SK-N-SH (cell line): ENCODE measurements around the gene DPF1. TPM values are rescaled to one million over a fixed set of nuclear protein-coding genes. Genes with fewer than 3 reads are reported as not detected.

Experiments
- CTCF ChIA-PET: fragments of 300-600, 350-600 bp; formaldehyde crosslinking; extraction: SDS; loops from one replicate; lab custom pipeline; 2021; lab: Yijun Ruan, JAX
- POLR2A ChIA-PET: fragments of 350-600 bp; sonication (Branson Sonifier 250); formaldehyde crosslinking; extraction: SDS; loops from one replicate; lab custom pipeline; 2020; ENCODE audit warnings: antibody characterized with exemption, inconsistent platforms; lab: Yijun Ruan, JAX
- DNase-seq: peaks from one replicate; pipeline ENCODE4 v3.0.0; 2012
- H2AFZ ChIP-seq: fragments of 200-600 bp; sonication (generic); 2 replicates; pipeline ENCODE4 v1.8.1; 2016; ENCODE audit warnings: antibody characterized with exemption, mild to moderate bottlenecking, low read depth
- H3F3A ChIP-seq: fragments of 200-600 bp; sonication (generic); replicated peaks from 2 replicates; pipeline ENCODE3; 2016; ENCODE audit warnings: antibody characterized with exemption, mild to moderate bottlenecking; ENCODE audit not compliant: insufficient read depth
- H3K27ac ChIP-seq, 2 experiments: fragments of 200-500 bp in 1 of 2; fragments of 200-600 bp in 1 of 2; sonication (Bioruptor generic) in 1 of 2; sonication (generic), shearing (Covaris generic) in 1 of 2; 2 replicates each; pipeline versions ENCODE4 v1.5.1 to v1.6.1; 2014 to 2016; ENCODE audit warnings: low read depth in 2 of 2, inconsistent platforms in 1 of 2, low read length in 1 of 2, mild to moderate bottlenecking in 1 of 2, mixed read lengths in 1 of 2
- H3K27me3 ChIP-seq: fragments of 200-600 bp; sonication (generic), shearing (Covaris generic); 2 replicates; pipeline ENCODE4 v1.6.1; 2016; ENCODE audit warnings: mixed run types; ENCODE audit not compliant: insufficient read depth
- H3K36me3 ChIP-seq, 2 experiments: fragments of 200-500 bp in 1 of 2; fragments of 200-600 bp in 1 of 2; sonication (Bioruptor generic) in 1 of 2; sonication (generic) in 1 of 2; replicated peaks in 1 of 2; 2 replicates each; pipeline versions ENCODE3 to v1.5.1; 2014 to 2016; ENCODE audit warnings: low read length in 1 of 2, mild to moderate bottlenecking in 1 of 2; ENCODE audit not compliant: insufficient read depth in 2 of 2, control insufficient read depth in 1 of 2
- H3K4me1 ChIP-seq, 2 experiments: fragments of 200-500 bp in 1 of 2; fragments of 200-600 bp in 1 of 2; sonication (Bioruptor generic) in 1 of 2; sonication (generic), shearing (Covaris generic) in 1 of 2; 2 replicates each; pipeline versions ENCODE4 v1.5.1 to v1.6.1; 2014 to 2016; ENCODE audit warnings: low read depth in 1 of 2, low read length in 1 of 2, mixed run types in 1 of 2; ENCODE audit not compliant: insufficient read depth in 2 of 2, control insufficient read depth in 1 of 2
- H3K4me2 ChIP-seq: fragments of 200-600 bp; sonication (generic), shearing (Covaris generic); 2 replicates; pipeline ENCODE4 v1.6.1; 2017; ENCODE audit warnings: mixed run types
- H3K4me3 ChIP-seq, 2 experiments: fragments of 200-500 bp in 1 of 2; fragments of 200-600 bp in 1 of 2; sonication (Bioruptor generic) in 1 of 2; sonication (generic), shearing (Covaris generic) in 1 of 2; 2 replicates each; pipeline versions ENCODE4 v1.5.1 to v1.8.1; 2014 to 2016; ENCODE audit warnings: low read depth in 2 of 2, inconsistent platforms in 1 of 2, low read length in 1 of 2, mild to moderate bottlenecking in 1 of 2, mixed read lengths in 1 of 2, moderate library complexity in 1 of 2
- H3K79me2 ChIP-seq: fragments of 200-600 bp; sonication (generic); 2 replicates; pipeline ENCODE4 v1.8.1; 2017; ENCODE audit warnings: mild to moderate bottlenecking; ENCODE audit not compliant: insufficient read depth
- H3K9ac ChIP-seq: fragments of 200-600 bp; sonication (generic); 2 replicates; pipeline ENCODE4 v1.6.1; 2017; ENCODE audit warnings: mixed run types
- H3K9me2 ChIP-seq: fragments of 200-600 bp; sonication (generic); 2 replicates; pipeline ENCODE4 v1.6.1; 2017; ENCODE audit warnings: mixed run types
- H3K9me3 ChIP-seq: fragments of 200-600 bp; sonication (generic); 2 replicates; pipeline ENCODE4 v1.6.1; 2017; ENCODE audit warnings: mixed run types, mild to moderate bottlenecking, moderate library complexity
- H4K20me1 ChIP-seq: fragments of 200-600 bp; sonication (generic); 2 replicates; pipeline ENCODE4 v1.6.1; 2017; ENCODE audit warnings: mild to moderate bottlenecking, mixed run types; ENCODE audit not compliant: insufficient read depth
- CHD2 ChIP-seq: fragments of 150-350 bp; IDR thresholded peaks from 2 replicates; pipeline ENCODE4 v1.6.1; 2018; ENCODE audit warnings: low read length; ENCODE audit not compliant: partially characterized antibody
- CTCF ChIP-seq: fragments of 200-600 bp; sonication (generic); IDR thresholded peaks from 2 replicates; pipeline ENCODE4 v1.6.1; 2017; ENCODE audit warnings: antibody characterized with exemption, mild to moderate bottlenecking, moderate library complexity
- EZH2phosphoT487 ChIP-seq: fragments of 200-600 bp; sonication (generic); IDR thresholded peaks from 2 replicates; pipeline ENCODE4 v1.6.1; 2017; ENCODE audit warnings: low read depth, mixed run types, mild to moderate bottlenecking, antibody characterized with exemption, moderate library complexity, borderline replicate concordance
- FOSL2 ChIP-seq: IDR thresholded peaks from 2 replicates; pipeline ENCODE4 v1.4.0; 2012; ENCODE audit warnings: low read depth, mild to moderate bottlenecking, moderate library complexity, borderline replicate concordance
- FOXJ3 ChIP-seq: sonication (generic); formaldehyde crosslinking; IDR thresholded peaks from 2 replicates; pipeline ENCODE4 v1.5.1; 2020; ENCODE audit warnings: mild to moderate bottlenecking, missing genetic modification reagents
- FOXM1 ChIP-seq: IDR thresholded peaks from 2 replicates; pipeline ENCODE4 v1.4.0; 2012; ENCODE audit warnings: low read depth, mild to moderate bottlenecking
- JUND ChIP-seq: IDR thresholded peaks from 2 replicates; pipeline ENCODE4 v1.4.0; 2012
- MEF2A ChIP-seq: IDR thresholded peaks from 2 replicates; pipeline ENCODE4 v1.4.0; 2012; ENCODE audit warnings: low read depth, borderline replicate concordance
- MXI1 ChIP-seq: IDR thresholded peaks from 2 replicates; pipeline ENCODE4 v1.6.1; 2012; ENCODE audit warnings: mild to moderate bottlenecking, low read depth, low read length, improper control_type of control experiment
- NFIC ChIP-seq: IDR thresholded peaks from 2 replicates; pipeline ENCODE4 v1.4.0; 2012; ENCODE audit warnings: borderline replicate concordance
- NRF1 ChIP-seq: IDR thresholded peaks from 2 replicates; pipeline ENCODE4 v1.6.1; 2012; ENCODE audit warnings: low read depth, mild to moderate bottlenecking, low read length
- PBX3 ChIP-seq: IDR thresholded peaks from 2 replicates; pipeline ENCODE4; 2012
- RAD21 ChIP-seq: IDR thresholded peaks from 2 replicates; pipeline ENCODE4 v1.6.1; 2012; ENCODE audit warnings: mild to moderate bottlenecking, low read length
- RCOR1 ChIP-seq: fragments of 150-350 bp; IDR thresholded peaks from 2 replicates; pipeline ENCODE4 v1.6.1; 2017; ENCODE audit warnings: antibody characterized with exemption, low read length
- RFX5 ChIP-seq: IDR thresholded peaks from 2 replicates; pipeline ENCODE4 v1.6.1; 2012; ENCODE audit warnings: mild to moderate bottlenecking, improper control_type of control experiment, low read length
- RXRA ChIP-seq: IDR thresholded peaks from 2 replicates; pipeline ENCODE4 v1.4.0; 2012; ENCODE audit warnings: low read depth, mild to moderate bottlenecking, borderline replicate concordance
- SMC3 ChIP-seq: IDR thresholded peaks from 2 replicates; pipeline ENCODE4 v1.6.1; 2012; ENCODE audit warnings: low read depth, low read length, improper control_type of control experiment
- TAF1 ChIP-seq: IDR thresholded peaks from 2 replicates; pipeline ENCODE4 v1.6.1; 2012; ENCODE audit warnings: low read depth, mild to moderate bottlenecking, low read length, moderate library complexity, borderline replicate concordance
- TCF12 ChIP-seq: IDR thresholded peaks from 2 replicates; pipeline ENCODE4 v1.4.0; 2012
- YY1 ChIP-seq: IDR thresholded peaks from 2 replicates; pipeline ENCODE4 v1.4.0; 2012; ENCODE audit warnings: low read depth, mild to moderate bottlenecking
- WGBS: methylation state at CpG from one replicate; pipeline ENCODE4 v1.1.6; 2017; ENCODE audit warnings: low lambda C conversion rate; 5-methylcytosine and 5-hydroxymethylcytosine counted together
- polyA plus RNA-seq, 3 experiments: library from polyadenylated mRNA; depleted of rRNA; stranded (reverse); fragments of >200 nt; gene quantifications; 2 replicates each; pipeline ENCODE4 v1.2.3, GENCODE V29; 2012
- TF ChIP-seq, protein P1 (sequence below): fragments of 150-350 bp; IDR thresholded peaks from 2 replicates; pipeline ENCODE4 v1.6.1; 2017; ENCODE audit warnings: antibody characterized with exemption, low read length, low read depth, borderline replicate concordance
- TF ChIP-seq, protein P2 (sequence below): IDR thresholded peaks from 2 replicates; pipeline ENCODE4 v1.6.1; 2012; ENCODE audit warnings: mild to moderate bottlenecking, low read depth, low read length, moderate library complexity
- TF ChIP-seq, protein P3 (sequence below): IDR thresholded peaks from 2 replicates; pipeline ENCODE4 v1.4.0; 2012; ENCODE audit warnings: low read depth

DPF1 gene
- polyA plus RNA-seq, 1 of the 3 experiments (the other 2 are of a cell fraction), result 4.8 TPM

- TF ChIP-seq MXI1 (no peak), FOSL2 (no peak), RFX5 (no peak), RXRA (no peak), TAF1 (no peak), FOXJ3 (CRISPR knock-in tag) (no peak), NFIC (no peak), RCOR1 (no peak), NRF1 (no peak), RAD21 (no peak)
- TF ChIP-seq, protein P1, sequence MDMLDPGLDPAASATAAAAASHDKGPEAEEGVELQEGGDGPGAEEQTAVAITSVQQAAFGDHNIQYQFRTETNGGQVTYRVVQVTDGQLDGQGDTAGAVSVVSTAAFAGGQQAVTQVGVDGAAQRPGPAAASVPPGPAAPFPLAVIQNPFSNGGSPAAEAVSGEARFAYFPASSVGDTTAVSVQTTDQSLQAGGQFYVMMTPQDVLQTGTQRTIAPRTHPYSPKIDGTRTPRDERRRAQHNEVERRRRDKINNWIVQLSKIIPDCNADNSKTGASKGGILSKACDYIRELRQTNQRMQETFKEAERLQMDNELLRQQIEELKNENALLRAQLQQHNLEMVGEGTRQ, result no peak
Measured at GRCh38 chr19:38190793-38191192, 33.2 kb downstream of the DPF1 start (continued).

DNA sequence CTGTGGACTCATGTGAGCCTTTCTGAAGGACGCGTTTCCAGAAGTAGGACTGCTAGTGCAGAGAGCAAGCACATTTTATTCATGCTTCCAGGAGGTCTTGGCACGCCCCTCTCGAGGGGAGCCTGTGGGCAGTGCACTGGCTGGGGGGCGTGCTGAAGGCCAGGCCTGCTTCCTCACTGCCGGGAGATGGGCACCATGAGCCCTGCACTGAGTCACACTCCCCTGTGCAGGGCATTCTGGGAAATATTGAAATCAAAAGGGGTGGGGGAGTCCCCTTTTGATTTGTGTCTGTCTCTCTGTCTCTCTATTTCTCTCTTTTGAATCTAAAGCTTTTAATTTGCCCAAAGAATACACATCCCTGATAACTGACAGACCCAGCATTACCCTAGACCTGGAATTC is 34.0 kb downstream of the DPF1 start:
- no peak for TF ChIP-seq MXI1
- TF ChIP-seq CHD2, result no peak
- no peak for TF ChIP-seq JUND
- TF ChIP-seq TAF1, result no peak
- no peak for TF ChIP-seq CTCF
- no peak for TF ChIP-seq EZH2phosphoT487
- no peak for TF ChIP-seq FOXM1
- no peak for TF ChIP-seq PBX3
- TF ChIP-seq MEF2A, result no peak
- TF ChIP-seq SMC3, result no peak
- no peak for TF ChIP-seq FOXJ3 (CRISPR knock-in tag)
- TF ChIP-seq, protein P2, sequence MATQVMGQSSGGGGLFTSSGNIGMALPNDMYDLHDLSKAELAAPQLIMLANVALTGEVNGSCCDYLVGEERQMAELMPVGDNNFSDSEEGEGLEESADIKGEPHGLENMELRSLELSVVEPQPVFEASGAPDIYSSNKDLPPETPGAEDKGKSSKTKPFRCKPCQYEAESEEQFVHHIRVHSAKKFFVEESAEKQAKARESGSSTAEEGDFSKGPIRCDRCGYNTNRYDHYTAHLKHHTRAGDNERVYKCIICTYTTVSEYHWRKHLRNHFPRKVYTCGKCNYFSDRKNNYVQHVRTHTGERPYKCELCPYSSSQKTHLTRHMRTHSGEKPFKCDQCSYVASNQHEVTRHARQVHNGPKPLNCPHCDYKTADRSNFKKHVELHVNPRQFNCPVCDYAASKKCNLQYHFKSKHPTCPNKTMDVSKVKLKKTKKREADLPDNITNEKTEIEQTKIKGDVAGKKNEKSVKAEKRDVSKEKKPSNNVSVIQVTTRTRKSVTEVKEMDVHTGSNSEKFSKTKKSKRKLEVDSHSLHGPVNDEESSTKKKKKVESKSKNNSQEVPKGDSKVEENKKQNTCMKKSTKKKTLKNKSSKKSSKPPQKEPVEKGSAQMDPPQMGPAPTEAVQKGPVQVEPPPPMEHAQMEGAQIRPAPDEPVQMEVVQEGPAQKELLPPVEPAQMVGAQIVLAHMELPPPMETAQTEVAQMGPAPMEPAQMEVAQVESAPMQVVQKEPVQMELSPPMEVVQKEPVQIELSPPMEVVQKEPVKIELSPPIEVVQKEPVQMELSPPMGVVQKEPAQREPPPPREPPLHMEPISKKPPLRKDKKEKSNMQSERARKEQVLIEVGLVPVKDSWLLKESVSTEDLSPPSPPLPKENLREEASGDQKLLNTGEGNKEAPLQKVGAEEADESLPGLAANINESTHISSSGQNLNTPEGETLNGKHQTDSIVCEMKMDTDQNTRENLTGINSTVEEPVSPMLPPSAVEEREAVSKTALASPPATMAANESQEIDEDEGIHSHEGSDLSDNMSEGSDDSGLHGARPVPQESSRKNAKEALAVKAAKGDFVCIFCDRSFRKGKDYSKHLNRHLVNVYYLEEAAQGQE, result no peak
- TF ChIP-seq, protein P3, sequence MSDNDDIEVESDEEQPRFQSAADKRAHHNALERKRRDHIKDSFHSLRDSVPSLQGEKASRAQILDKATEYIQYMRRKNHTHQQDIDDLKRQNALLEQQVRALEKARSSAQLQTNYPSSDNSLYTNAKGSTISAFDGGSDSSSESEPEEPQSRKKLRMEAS, result no peak
- no peak for TF ChIP-seq NRF1
- TF ChIP-seq YY1, result no peak
- TF ChIP-seq TCF12, result no peak
- Histone ChIP-seq H4K20me1 (no peaks in the 10 kb centered on the region), H2AFZ (no peak overlapping the region), H3F3A (no peaks in the 10 kb centered on the region), H3K9me3 (no peaks in the 10 kb centered on the region), H3K27ac (no peak overlapping the region), H3K36me3 (peaks cover 0 to 3% of the 10 kb centered on the region in 2 experiments), H3K9me2 (no peaks in the 10 kb centered on the region), H3K4me1 (no peaks in the 10 kb centered on the region; a peak in 1 of 4 replicates), H3K79me2 (no peaks in the 10 kb centered on the region), H3K27me3 (no peaks in the 10 kb centered on the region), H3K4me2 (no peak overlapping the region), H3K9ac (no peak overlapping the region), H3K4me3 (no peak overlapping the region)
- 80% methylated on average over 6 of the region's 6 CpGs for WGBS
- no peak for DNase-seq
- ChIA-PET POLR2A (no interaction called here), CTCF (interaction anchor here (0.7 to 1.6 kb wide), 2 partner anchors 48 to 262 kb away, joined by 3 to 7 read pairs; no protein-coding TSS in a partner anchor)
